Measurements from ENCODE around the gene SCAMP2.

Gene SCAMP2

DNA sequence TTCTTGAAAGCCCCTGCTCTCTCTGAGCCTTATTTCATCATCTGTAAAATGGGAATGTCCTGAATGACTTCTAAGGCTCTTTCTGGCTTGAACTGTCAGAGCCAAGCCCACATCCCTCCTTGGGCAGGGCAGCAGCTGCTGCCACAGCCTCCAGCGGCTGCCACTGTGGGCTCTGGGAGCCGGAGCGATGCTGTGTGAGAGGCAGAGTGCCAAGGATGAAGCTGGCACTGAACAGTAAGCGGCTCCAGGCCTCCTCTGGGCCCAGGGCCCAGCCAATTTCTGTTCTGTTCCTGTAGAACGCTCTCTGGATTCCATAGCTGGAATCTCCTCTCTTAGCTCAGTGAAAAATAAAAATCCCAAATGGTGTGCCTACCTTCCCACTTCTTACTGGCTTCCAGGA is 42.3 kb downstream of the SCAMP2 start:
- no peak overlapping the region for H3K27ac ChIP-seq
- no peak overlapping the region for H3K4me3 ChIP-seq
- TF ChIP-seq, protein P1, sequence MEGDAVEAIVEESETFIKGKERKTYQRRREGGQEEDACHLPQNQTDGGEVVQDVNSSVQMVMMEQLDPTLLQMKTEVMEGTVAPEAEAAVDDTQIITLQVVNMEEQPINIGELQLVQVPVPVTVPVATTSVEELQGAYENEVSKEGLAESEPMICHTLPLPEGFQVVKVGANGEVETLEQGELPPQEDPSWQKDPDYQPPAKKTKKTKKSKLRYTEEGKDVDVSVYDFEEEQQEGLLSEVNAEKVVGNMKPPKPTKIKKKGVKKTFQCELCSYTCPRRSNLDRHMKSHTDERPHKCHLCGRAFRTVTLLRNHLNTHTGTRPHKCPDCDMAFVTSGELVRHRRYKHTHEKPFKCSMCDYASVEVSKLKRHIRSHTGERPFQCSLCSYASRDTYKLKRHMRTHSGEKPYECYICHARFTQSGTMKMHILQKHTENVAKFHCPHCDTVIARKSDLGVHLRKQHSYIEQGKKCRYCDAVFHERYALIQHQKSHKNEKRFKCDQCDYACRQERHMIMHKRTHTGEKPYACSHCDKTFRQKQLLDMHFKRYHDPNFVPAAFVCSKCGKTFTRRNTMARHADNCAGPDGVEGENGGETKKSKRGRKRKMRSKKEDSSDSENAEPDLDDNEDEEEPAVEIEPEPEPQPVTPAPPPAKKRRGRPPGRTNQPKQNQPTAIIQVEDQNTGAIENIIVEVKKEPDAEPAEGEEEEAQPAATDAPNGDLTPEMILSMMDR (IDR thresholded peaks at IDR 0.05), result no peak
- no peak for DNase-seq (ENCODE audit: low spot score)

DNA sequence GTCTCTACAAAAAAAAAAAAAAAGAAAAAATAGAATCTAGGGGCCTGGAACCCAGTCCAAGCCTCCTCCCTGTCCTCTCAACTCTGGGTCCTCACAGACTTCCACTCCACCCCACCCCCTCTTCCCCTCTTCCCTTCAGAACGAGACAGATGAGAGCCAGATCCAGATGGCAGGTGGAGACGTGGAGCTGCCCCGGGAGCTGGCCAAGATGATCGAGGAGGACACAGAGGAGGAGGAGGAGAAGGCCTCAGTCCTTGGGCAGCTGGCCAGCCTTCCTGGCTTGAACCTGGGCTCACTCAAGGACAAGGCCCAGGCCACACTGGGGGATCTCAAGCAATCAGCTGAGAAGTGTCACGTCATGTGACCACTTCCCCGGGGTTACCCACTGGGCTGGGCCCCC is 43.2 kb downstream of the SCAMP2 start:
- TF ChIP-seq, protein P1 (IDR thresholded peaks at IDR 0.05), result no peak
- Histone ChIP-seq H3K27ac (no peak overlapping the region), H3K4me3 (no peak overlapping the region)
- no peak for DNase-seq (ENCODE audit: low spot score)

DNA sequence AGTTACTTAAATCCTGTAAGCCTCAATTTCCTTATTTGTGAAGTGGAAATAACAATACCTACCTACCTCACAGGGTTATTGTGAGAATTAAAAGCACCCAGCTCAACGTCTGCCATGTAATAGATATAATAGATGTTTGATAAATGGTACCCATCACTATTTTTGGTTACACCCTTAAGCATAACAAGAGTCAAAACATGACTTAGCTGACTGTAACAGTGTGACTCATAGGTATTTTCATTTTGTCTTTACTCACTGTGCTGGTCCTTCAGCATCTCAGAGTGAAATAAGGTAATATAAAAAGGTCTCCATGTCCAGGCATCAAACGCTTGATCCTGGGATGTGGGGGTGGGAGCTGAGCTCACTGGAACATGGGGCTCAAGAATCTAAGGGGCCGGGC is 43.7 kb downstream of the SCAMP2 start:
- TF ChIP-seq, protein P1 (IDR thresholded peaks at IDR 0.05), result no peak

DNA sequence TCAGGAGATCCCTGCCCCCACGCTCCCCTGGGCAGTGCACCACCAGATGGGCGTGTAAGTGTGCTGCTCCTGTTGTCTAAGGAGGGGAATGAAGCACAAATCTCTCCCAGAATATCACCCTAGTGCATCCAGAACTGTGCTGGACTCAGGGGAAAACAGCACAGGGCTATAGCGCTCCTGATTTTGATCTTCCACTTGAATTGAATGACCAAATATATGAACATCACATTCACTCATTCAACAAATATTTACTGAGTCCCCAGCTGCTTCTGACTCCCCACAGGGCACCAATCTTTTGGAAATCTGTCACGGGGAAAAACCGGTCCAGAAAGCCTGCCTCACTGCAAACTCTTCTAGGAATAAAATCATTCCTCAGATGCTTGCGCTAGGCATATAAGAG is 44.3 kb downstream of the SCAMP2 start:
- TF ChIP-seq, protein P1 (IDR thresholded peaks at IDR 0.05), result no peak
- H3K4me3 ChIP-seq, result no peak overlapping the region
- no peak overlapping the region for H3K27ac ChIP-seq
- DNase-seq (ENCODE audit: low spot score), result no peak

More for the DNA sequence above, 43.7 kb downstream of the SCAMP2 start:
- Histone ChIP-seq H3K4me3 (no peak overlapping the region), H3K27ac (no peak overlapping the region)
- no peak for DNase-seq (ENCODE audit: low spot score)

DNA sequence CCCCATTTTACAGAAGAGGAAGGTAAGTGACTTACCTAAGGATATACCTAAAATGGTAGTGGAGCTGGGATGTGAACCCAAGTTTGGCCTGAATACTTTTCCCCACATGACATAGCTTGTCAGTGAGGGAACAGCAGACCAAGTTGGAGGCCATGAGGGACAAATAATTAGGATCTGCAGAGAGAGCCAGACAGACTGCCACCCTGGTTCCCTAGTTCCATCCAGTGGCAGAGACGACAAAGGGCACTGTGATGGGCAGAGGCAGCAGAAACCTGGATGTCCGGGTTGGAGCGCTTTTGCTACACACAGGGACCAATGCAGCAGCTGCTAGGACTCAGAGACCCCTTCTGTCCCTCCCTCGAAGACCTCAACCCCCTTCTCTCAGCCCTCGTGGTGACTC is 45.6 kb downstream of the SCAMP2 start:
- Histone ChIP-seq H3K4me3 (no peak overlapping the region), H3K27ac (no peak overlapping the region)
- TF ChIP-seq, protein P1 (IDR thresholded peaks at IDR 0.05), result no peak
- DNase-seq (ENCODE audit: low spot score), result no peak

DNA sequence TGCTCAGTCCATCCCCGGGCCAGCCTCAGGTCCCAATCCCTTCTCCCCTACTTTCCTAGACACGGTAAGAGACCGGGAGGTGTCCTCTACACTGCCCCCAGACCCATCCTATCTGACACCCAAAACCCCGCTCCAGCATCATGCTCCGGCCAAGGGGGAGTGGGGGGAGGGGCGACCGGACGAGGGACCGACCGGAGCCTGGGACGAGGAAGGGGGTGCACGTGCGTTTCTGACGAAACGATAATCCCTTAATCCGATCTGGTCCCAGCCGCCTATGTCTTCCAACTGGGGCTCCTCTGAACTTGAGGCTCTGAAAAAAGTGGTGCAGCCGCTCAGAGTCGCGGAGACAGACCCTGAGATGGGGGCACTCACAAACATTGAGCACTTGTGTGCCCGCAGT is 46.2 kb downstream of the SCAMP2 start:
- no peak overlapping the region for H3K4me3 ChIP-seq
- TF ChIP-seq, protein P1 (IDR thresholded peaks at IDR 0.05), result no peak

DNA sequence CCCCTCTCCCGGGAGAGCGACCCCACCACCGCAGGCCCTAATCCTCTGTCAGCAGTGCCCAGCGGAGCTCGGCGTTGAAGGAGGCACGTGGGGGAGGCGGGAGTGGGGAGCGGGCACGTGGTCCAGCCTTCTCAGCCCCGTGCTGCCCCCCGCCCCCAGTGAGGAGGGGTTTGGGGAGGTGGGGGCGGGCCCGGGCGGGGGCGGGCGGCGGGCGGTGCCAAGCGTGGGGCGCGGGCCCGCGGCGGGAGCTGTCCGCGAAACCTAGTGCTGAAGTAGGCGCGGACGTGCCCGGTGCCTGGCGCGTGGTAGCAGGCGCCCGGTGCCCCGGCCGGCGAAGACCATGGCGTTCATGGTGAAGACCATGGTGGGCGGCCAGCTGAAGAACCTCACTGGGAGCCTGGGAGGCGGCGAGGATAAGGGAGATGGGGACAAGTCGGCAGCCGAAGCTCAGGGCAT is 46.8 kb downstream of the SCAMP2 start, which contains the start of gene CPLX3:
TSS of gene CPLX3 (plus strand) at position 264 of the 456 bp plus-strand sequence. CDS start at position 341, 77 bp downstream.
- TF ChIP-seq, protein P1 (IDR thresholded peaks at IDR 0.05), result no peak
- Histone ChIP-seq H3K4me3 (no peak within 1 kb of the TSS), H3K27ac (no peak within 1 kb of the TSS)
- DNase-seq (ENCODE audit: low spot score), result no peak

More for the DNA sequence above, 46.2 kb downstream of the SCAMP2 start:
- no peak overlapping the region for H3K27ac ChIP-seq
- no peak for DNase-seq (ENCODE audit: low spot score)
